Measurements from ENCODE around the gene ZDHHC3.
"Not testable (repeated sequence)": the region's sequence is repeated elsewhere in the genome, so short reads cannot be mapped to it uniquely, and the experiment has no call there.

ZDHHC3 gene

DNA sequence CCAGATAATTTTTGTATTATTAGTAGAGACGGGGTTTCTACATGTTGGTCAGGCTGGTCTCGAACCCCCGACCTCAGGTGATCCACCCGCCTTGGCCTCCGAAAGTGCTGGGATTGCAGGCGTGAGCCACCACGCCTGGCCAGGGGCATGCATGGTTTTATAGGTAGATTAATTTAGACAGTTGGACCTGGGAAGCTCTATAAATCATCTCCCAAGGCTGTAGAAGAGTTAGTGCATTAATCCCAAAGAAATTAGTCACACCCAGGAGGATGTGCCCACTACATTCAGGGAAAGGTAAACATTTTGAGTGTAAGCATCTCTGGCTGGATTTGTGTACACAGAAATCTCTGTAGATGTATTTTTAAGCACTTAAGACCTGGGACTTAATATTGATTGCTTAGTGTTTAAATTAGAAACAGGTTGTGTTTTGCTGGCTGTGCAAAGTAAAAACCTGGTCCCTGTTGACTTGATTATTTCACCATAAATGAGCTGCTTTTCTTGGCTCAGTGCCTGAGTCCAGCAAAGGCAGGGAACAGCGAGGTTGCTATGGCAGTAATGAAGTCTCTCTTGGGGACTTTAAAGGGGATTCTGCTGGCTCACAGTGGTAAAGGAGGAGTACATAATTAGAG lies 19.3 kb upstream of the ZDHHC3 start:
- no peak for DNase-seq

DNA sequence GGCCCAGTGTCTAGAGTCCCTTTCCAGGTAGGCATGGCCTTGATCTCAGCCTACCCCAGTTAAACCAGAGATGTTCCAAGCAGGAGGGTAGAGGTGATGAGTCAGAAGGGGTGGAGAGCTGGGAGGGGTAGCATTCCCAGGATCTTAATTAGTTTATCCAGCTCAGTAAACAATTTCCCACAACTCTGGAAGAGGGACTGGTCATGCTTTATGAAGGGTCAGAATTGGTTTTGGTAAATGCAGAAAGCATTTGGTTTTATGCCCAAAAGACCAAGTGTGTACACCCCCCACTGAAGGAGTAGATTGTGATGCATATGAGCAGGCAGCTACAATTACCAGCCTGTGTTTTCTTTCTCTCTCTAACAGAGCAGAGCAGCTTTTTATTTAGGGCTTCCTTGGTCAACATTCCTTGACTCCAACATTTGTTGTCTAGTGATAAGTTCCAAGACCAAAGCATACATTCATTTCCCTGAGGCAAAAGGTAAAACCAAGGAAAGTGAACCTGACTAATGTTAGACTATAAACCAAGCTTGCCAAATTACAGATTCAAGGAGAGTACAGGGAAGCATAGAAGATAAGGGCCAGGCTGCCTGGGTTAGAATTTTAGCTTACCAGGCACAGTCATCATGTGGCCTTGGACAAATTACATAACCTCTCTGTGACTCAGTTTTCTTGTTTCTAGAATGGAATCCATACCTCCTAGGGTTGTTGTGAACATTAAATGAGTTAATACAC lies 17.7 kb upstream of the ZDHHC3 start:
- DNase-seq, result no peak

DNA sequence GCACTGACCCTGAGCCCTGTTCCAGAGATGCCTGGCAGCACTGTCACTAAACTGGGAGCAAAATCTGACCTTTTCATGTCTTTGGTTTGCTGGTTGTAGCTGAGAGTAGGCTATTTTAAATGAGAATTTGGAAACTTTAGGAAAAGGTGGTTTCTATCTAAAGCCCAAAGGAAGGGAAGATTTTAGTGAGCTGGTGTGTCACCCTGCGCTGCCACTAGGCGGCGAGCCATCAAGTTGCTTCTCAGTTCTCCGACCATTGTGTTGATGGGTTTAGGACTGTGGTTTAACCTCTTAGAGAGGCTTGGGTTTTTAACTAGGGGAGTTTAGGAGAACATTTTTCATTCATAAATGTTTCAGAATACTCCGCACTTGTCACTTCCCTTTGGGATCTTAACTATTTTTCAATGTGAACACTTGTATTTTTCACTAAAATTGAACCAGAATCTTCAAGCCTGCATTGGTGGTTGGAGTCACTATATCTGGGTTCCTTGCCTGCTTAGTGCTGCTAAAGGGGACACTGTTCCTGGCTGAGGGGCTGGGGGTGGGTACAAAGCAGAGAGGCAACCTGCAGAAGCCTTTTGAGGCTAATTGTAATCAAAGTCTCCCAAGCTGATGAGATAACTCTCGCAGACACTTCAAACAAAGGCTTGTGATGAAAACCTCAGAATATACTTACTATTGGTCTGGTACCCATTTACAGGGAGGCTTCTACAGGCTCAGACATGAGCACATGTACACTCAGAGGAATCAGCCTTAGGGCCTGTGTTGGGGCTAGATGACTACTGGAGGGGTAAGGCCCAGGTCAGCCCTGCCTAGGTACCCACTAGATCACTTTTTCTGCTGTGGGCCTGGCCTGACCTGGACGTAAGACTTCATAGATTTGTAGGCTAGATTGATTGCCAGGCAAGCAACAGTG lies 16.8 kb upstream of the ZDHHC3 start:
- peak in 1 of 2 donors; percentile 16 for DNase-seq

DNA sequence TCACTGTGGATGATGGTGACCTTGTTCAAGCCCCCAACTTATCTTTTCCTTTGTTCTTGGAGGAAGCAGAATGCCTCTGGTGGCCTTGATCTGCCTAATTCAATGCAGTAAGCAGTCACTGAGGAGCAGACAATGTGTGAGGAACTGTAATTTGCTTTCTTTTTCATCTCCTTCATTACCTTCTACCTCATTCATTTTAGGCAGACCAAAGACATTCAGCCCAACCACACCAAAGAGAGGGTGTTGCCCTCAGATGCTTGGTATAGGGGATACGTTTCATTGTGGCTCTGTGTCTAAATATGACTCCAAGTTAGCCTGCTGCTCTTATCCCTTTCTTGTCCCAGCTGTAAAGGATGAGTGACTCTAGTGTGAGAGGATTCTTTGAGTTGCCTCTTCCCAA lies 15.4 kb upstream of the ZDHHC3 start:
- DNase-seq, result no peak

DNA sequence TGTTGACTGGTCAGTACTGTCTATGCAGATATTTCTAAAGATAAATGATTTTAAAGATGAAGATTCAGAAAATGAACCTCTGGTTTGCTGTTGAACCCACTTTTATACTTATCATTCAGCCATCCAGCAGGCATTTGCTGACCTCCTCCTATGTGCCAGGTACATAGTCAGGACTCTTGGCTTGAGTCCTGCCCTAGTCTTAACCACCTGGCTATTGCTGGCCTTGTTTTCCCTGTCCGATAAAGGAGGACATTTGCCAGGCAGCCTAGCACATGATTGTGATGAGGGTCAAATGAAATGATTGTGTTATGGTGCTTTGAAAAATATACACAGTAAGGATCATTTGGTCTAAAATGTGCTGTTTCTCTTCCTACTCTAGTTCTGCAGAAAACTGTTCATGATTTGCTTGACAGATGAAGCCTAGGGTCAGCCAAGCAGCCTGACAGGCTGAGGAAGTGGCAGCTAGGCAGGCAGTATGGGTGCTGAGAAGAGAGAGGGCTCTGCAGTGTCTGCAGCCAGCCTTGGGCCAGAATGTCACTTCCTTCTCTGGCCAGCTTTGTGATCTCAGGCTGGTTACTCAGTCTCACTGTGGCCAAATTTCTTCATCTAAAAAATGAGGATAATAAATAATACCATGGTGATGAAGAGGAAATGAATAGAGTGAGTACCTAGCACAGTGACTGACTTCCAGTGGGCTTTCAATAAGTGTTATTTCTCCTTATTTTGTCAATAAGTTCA lies 13.8 kb upstream of the ZDHHC3 start:
- no peak for DNase-seq

DNA sequence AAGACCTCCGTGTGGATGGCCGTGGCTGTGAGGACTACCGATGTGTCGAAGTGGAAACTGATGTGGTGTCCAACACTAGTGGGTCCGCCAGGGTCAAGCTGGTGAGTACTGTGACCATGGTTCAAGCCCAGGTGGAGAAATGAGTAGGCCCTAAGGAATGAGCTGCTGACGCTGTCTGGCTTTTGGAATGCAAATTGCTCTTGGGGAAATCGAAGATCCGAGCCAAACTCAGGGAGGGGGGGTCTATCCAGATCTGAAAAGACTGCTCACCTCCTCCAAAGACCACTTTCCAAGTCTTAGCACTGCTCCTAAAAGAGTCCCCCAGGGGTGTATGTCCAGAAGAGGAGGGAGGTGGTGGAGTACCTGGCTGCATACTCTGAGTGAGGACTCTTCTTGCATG lies 13.2 kb upstream of the ZDHHC3 start:
- no peak for DNase-seq

DNA sequence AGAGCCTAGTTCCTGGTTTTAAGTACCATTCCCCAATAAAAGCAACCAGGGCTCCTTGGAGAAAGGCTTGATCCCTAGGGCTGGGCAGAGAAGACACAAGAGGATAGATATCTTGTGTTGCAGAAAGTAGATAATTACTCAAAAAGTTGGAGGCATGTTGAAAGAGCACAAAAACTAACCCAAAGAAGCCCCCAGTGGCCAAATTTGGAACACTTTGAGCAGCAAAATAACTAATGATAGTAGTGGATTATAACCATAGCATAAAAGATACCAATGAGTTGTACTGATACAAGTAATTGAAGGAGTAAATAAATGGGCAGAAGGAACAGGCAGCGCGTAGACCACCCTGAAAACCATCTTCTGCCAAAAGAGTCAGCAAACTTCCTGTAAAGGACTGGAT lies 12.1 kb upstream of the ZDHHC3 start:
- peak in 1 of 2 donors; percentile 27 for DNase-seq

DNA sequence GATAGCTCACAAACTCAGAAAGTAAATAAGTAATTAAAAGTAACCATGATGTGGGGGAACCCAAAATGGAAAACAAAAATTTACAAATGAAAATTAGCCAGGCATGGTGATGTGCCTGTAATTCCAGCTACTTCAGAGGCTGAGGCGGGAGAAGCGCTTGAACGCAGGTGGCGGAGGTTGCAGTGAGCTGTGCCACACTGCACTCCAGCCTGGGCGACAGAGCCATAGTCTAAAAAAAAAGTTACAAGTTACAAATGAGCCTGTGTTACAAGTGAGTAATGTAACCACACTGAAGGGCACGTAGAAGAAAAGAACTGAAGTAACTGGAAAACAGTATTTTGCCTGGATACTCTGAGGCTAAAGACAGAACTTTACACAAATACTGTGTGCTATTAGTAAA lies 11.4 kb upstream of the ZDHHC3 start:
- no peak for DNase-seq

DNA sequence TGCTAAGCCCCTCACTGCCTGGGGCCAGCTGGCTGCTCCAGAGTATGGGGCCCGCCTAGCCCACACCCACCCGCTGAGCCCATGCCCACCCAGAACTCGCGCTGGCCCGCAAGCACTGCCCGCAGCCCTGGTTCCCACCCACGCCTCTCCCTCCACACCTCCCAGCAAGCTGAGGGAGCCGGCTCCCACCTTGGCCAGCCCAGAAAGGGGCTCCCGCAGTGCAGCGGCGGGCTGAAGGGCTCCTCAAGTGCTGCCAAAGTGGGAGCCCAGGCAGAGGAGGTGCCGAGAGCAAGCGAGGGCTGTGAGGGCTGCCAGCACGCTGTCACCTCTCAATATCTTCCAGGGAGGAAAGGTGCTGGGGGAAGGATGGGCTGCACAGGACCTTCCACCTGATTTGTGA lies 10.4 kb upstream of the ZDHHC3 start:
- DNase-seq, result not testable (repeated sequence)

DNA sequence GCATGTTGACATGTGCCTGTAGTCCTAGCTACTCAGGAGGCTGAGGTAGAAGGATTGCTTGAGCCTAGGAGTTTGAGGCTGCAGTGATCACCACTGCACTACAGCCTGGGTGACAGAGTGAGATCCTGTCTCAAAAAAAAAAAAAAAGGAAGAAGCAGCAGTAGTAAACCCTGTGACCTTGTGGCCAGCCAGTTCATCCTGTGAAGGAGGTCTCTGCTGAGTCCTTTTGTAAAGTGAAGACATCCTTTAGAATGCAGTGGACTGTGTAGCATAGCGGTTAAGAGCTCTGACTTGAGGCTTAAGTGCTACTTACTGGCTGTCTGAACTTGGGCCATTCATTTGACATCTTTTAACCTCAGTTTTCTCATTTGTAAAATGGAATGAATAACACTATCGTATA lies 8.4 kb upstream of the ZDHHC3 start:
- DNase-seq, result no peak

DNA sequence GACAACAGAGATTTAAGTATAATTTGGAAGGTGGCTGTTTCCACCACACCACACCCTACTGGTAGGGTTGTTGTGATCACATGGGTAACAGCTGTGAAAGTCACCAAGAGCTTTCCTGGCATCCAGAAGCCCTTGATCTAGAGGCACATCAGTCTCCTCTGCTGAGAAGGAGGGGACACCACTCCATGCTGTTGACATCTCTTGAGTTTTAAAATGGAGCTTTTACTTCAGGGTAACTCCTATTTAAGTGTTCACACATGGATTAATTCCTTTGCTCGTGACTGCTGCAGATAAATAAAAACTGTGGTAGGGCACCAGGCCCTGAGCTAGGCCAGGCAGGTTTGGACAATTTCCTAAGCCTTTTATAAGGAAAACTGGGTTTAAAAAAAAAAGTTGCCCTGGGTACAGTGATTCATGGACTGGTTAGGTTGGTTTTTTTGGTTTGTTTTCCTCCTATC lies 7.5 kb upstream of the ZDHHC3 start:
- DNase-seq, result no peak

DNA sequence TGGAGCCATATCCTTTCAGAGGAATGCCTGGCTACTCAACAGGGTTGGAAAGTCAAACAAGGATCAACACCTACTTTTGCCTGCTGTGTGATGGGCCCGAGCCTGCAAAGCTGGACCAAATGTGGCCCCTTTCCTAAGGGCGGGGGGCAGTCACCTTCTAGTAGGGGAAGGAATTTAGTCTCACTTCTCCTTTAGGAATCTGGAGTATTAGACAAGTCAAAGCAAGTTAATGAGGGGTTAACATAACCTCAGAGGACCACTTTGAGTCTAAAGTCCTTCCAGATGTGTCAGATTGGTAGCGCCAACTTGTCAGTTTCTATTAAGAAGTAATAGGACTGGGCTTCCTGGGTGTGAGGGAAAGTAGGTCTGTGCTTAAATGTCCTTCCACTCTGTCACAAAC lies 6.8 kb upstream of the ZDHHC3 start:
- no peak for DNase-seq

DNA sequence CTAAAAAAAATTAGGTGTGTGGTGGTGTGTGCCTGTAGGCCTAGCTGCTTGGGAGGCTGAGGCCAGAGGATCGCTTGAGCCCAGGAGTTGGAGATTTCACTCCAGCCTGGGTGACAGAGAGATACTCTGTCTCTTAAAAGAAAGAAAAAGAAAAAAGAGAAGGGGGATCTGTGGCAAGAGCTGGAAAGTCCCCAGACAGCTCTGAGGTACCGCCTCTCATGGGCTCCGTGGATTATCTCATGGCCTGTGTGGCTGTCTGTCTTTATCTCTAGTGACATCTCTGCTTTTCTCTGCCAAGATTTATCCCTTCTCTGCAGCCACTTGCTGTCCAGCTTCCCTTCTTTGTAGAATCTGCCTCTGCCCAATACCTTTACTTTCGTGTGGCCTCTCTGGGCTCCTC lies 5.8 kb upstream of the ZDHHC3 start:
- peak in 1 of 2 donors; percentile 26 for DNase-seq

DNA sequence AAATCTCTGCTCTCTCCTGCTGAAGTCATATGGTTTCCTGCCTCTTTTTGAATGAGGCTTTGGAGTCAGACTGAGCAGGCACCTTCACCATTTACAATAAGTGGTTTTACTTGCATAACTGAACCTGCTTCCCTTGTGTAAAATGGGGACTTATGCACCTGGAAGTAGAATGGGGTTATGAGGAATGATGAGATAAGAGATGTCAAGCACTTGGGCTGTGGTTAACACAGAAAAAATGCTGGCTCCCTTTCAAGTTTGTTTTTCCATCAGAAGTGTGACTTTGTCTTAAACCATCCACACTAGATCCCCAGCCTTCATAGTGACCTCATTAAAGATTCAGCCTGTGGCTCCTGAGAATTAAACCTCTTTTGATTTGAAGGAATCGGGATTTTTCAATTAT lies 5.2 kb upstream of the ZDHHC3 start:
- no peak for DNase-seq

DNA sequence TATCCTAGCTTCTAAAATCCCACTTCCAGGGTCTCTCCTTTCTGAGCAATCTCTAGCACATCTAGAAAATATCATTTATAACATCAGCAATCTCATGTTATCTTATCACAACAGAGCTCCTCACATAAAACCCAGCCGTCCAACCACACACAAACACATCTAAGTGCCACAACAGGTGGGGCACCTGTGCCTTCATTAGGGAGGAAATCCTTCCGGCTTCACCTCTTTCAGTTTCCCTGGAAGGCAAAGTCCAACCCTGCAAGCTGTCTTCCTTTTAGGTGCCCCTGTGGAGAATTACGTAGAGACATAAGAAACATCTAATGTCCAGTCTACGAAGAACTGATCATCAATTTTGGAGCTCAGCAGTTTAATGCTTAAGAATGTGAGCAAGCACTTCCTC lies 1.6 kb downstream of the ZDHHC3 start:
- DNase-seq, result no peak

DNA sequence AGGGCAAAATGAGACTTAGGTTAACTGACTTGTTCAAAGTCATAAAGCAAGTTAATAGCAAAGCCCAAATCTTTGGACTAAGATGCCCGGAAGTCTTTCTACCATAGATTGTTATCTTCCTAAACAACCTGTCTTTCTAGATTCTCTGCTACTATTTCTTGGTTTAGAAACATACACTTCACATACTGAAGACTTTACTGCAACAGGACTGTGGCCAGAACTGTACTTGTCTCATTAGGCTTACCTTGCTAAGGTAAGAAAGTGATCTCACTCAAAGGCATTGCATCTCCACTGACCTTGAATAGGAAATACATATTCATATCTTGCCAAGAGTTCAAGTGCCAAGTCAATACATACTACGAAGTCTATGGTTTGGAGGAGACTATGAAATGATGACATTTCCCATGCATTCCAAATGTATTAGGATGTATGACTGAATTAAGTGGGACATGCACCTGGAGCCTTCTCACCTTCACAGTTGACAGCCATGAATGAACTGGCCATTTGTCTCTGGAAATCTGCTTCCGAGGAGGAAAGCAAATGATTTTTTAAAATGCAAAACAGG lies 5.0 kb downstream of the ZDHHC3 start:
- no peak for DNase-seq

DNA sequence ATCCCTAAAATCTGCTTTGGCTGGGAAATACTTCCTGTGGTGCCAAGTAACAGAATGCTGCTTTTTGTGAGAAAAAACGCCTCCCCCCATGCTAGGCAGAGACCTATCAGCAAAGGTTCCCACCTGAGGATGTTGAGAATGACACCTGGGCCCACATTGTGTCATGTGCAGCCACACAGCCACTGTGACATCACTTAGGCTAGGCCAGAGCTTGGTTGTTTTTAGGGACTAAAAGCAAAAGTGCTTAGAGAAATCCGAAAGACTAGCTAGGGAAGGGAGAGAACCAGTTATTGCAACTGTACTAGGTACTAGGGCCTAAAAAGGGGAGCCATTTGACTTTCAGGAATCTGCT lies 6.2 kb downstream of the ZDHHC3 start:
- DNase-seq, result no peak

DNA sequence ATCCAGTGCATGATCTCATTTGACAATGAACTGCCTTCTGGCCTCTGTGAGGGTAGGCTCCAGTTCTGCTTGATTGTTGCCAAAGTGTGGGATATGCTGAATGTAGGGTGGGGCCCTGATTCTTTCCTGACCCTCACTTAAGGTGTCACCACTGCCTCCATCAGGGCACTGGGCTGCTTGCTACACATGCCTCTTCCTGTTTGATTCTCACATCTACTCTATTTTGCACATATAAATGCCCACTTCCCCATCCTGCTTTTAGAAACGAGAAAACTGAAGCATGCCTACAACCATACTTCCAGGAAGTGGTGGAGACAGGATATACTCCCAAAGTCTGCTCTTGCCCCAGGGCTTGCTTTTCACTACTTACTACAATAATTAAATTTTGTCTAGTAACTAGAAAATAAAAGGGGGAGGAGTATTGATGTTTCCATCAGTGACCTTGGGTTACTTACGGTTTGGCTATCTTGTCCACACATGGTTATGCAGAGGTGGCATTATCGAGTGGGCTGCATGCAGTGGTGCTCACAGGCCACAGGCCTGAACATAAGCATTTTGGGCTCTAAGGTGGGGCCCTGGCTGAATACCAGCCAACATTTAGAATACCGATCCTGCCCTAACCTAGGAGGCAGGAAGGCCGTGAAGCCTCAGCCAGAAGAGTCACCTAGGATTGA lies 6.7 kb downstream of the ZDHHC3 start:
- peak; percentile 21 to 24 for DNase-seq

DNA sequence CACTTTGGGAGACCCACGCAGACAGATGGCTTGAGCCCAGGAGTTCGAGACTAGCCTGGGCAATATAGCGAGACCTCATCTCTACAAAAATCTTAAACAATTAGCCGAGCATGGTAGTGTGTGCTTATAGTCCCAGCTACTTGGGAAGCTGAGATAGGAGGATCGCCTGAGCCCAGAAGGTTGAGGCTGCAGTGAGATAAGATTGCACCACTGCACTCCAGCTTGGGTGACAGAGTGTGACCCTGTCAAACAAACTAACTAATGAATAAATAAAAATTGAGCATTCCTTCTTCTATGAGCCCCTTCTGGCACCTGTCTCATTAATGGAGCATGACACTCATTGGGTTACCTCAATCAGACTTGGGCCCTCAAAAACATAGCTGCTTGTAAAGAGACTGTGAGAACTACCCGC lies 7.5 kb downstream of the ZDHHC3 start:
- DNase-seq, result no peak

DNA sequence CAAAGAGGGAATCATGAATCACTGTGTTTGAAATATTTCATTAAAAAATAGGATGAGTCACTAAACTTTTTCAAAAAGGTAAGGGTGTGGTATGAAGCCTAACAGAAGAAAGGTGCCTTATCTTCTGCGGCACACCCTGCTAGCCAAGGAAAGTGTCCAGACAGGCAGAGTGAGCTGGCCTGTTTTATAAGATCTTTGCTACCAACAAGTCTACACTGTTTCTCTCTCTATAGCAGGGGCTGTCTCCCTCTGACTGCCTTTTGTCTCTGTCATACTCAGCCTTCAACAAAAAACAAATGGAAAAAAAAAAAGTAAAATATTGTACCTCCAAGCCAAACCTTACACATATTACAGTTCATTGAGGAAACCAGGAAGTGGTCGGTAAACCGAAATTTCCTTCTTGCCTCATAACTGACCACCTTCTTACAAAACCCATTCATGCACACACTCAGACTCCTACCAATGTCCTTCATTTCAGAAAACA lies 9.1 kb downstream of the ZDHHC3 start:
- no peak for DNase-seq

DNA sequence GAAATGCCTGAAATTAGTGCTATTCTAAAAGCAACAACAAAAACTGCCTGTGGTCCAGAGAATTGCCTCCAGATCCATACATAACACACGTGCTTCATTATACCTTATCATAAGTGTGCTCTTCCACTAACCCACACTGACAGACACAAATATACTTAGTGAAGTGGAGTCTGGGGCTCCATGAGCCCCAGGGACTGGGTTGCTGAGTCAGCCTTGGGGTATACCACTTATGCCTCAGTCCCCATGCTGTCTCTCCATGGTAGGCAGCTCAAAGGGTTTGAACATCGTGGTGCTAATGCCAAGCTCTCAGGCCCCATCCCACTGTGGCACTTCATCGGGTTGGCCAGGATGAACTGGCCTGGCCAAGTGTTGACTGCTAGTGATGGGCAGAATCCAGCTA lies 10.8 kb downstream of the ZDHHC3 start:
- no peak for DNase-seq
